Measurements from ENCODE around the gene HUWE1.

HUWE1 gene

DNA sequence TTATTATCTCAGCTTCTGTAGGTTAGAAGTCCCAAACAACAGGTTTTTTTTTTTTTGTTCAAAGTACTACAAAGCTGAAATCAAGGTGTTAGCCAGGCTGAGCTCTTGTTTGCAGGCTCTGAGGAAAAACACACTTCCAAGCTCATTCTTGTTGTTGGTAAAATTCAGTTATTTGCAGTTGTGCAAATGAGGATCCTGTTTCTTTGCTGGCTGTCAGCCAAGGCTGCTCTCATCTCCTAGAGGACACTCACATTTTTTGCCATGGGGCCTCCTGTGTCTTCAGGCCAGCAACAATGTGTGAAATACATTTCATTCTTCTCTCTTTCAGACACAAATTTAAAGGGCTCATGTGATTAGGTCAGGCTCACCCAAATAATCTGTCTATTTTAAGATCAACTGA, 192.1 kb downstream of the HUWE1 start:
- DNase-seq, result peak; percentile 10 to 21

DNA sequence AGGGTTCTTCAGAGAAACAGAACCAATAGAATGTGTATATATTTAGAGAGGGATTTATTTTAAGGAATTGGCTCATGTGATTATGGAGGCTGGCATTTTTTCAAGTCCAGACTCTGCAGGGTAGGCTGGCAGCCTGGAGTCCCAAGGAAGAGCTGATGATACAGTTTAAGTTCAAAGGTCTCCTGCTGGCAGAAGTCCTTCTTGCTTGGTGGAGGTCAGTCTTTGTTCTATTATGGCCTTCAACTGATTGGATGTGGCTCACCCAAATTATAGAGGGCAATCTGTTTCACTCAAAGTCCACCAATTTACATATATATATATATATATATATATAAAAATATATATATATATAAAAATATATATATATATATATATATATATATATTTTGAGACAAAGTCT, 200.2 kb downstream of the HUWE1 start:
- DNase-seq, result no peak

DNA sequence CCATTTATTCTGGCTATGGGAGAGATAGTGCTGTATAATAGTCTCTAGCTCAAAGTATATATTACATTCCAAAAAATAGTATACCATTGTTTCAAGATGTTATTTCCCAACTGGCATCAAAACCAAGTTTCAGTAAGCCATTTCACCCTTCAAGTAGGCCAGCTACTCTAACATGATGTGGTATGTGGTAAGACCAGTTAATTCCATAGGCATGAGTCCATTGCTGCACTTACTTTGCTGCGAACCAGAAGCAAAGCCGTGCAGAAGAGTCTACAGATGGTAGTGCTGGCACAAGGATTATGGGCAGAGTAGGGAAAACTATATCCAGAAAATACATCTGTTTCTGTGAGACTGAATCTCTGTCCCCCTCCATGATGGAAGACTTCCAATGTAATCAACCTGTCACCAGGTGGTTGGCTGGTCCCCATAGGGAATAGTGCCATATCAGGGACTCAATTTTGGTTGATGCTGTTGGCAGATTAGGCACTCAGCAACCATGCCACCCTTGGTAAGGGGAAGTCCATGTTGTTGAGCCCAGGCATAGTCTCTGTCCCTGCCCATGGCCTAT, 202.6 kb downstream of the HUWE1 start:
- DNase-seq, result peak in 1 of 2 experiments; percentile 26

DNA sequence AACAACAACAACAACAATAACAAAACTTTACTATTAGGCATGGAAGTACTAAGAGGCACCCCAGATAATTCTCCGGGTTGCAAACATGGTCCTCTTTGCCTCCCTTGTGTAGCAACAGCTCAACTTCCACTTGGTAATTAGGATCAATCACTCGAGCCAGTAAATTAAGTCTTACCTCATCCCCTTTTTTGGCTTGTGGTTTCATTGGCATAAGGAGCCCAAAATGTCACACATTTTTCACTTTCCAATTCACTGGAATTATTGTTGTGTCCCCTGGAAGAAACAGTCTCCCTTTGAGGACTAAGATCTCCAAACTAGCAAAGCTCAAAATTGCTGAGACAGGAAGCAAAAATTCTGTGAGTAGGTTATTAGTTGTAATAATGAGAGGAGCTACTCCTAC, 203.1 kb downstream of the HUWE1 start:
- peak in 1 of 2 experiments; percentile 6 for DNase-seq

Measured in NCI-H446 (cell line).